DMS53 treated with DMSO at 0.1 percent for 48 hours (cell line): ENCODE measurements around the gene RPEL1.

Source experiments
- DNase-seq: peaks from one replicate; lab custom pipeline; 2025; ENCODE audit not compliant: unreplicated experiment; lab: John Stamatoyannopoulos, UW

Gene RPEL1

DNA sequence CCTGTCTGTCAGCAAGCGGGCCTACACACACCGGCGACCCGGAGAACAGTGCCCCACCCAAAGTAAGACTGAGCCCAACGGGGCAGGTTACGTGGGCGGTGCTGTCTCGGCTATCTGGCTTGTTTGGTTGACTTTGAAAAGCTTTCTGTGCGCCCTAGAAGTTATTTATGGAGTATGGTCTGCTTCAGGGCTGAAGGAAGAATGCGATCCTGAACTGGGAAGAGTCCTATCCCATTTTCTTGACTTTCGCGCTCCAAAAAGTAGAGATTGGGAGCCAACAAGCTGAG is 32.8 kb downstream of the RPEL1 start:
- DNase-seq: no peak

- DNase-seq: peak; percentile 54
Measured at GRCh38 chr10:103278862-103279298, 33.2 kb downstream of the RPEL1 start.

DNA sequence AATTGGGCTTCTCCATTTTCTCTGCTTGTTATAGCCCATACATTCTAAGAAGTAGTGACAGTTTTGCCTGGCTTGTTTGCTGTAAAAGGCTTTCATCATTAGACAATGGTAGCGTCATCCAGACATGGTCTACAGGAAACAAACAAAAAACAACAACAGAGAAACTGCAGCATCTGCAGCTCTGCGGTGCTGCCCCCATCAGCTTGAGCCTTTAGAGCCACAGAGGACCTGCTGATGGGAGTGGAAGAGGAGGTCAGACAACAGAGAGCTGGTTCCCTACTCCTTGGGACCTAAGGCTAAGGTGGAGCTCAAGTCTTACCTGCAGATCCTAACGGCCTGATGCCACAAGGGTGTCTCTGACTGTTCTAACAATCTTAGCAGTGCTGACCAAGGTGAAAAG is 34.3 kb downstream of the RPEL1 start:
- no peak for DNase-seq

- DNase-seq: no peak
Measured at GRCh38 chr10:103280506-103280905, 34.8 kb downstream of the RPEL1 start.

- no peak for DNase-seq
Measured at GRCh38 chr10:103281753-103282152, 36.1 kb downstream of the RPEL1 start.

DNA sequence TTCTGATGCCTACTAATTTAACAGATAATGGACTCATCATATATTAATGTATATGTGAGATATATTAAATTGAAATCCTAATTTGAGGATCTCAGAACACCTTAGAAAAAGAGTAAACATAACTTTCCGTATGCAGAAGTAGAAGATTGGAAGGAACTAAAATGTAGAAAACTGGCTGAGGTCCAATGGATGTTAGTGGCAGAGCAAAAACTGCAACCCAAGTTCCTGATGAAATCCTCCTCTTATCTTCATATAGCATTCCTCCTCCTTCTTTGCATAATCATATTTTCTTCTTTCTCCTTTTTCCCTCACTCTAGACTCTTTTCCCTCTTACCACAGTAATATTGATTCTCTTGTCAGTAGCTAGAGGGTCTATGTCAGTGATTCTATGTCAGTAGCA is 37.3 kb downstream of the RPEL1 start:
- no peak for DNase-seq

- DNase-seq: no peak
Measured at GRCh38 chr10:103284170-103284569, 38.5 kb downstream of the RPEL1 start.

DNA sequence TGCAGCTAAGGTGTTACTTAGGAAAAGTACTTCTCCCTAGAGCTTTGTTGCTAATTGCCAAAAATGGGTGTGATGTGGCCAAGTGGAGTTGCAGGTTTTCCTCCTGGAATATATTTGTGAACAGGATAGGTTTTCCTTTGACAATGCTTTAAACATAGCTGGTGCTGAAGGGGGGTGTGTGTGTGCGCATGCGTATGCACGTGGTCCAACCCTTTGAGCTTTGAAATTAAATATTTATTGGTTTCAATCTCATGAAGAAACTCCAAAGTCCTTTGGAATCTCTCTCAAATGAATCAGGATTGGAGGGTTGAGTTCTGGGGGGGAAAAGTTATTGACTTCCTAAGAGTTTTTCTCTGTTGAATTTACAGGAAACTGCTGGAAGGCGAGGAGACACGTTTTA is 42.3 kb downstream of the RPEL1 start:
- DNase-seq: no peak

DNA sequence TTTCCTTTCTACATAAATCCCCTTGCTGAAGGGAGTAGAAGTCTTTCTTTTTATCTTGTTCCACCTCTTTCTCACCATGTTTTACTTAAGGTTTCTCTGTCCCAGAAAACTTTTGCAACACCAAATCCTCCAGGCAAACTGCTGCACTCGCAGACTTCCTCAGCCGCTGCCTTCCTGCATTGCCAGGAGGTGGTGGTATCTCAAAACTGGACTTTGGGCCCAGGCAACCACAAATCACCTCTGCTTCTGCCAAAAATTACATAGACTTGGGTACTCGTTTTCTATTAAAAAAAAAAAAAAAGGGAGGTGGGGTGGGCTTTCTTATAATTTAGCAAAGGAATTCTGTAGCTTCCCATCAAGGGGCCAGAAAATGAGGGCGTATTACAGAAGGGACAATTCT is 45.9 kb downstream of the RPEL1 start:
- DNase-seq: no peak

GRCh38 chr10:103295374-103296015 is 49.8 kb downstream of the RPEL1 start:
- no peak for DNase-seq
